G401 (cell line): ENCODE results near the gene ARSG. TPM values are rescaled to one million over a fixed set of nuclear protein-coding genes. Genes with fewer than 3 reads are reported as not detected.
A peak's percentile ranks its signal among the peaks of the same experiment; 100 is the strongest.
"Not testable (repeated sequence)": the region's sequence is repeated elsewhere in the genome, so short reads cannot be mapped to it uniquely, and the experiment has no call there.

Experiments used
- DNase-seq: peaks from one replicate; pipeline ENCODE4 v3.0.0-alpha.2; 2015; ENCODE audit warnings: low spot score
- in situ Hi-C: cut with HindIII; loops from 2 replicates; pipeline ENCODE4 v1.10.0; 2016; ENCODE audit warnings: low sequenced_read_pairs, mixed read lengths
- total RNA-seq: library from RNA; depleted of rRNA; stranded (reverse); fragments of >200 nt; shearing (Covaris generic); gene quantifications from 2 replicates; pipeline ENCODE4 v1.2.3, GENCODE V29; 2014; rRNA removed

The ARSG gene
- total RNA-seq, result 4.3 and 17.3 TPM in 2 replicates

GRCh38 chr17:68290955-68291835 lies at the start of gene ARSG, which contains the start of gene SLC16A6:
Gene ARSG, plus strand, starts transcription at chr17:68291495. Its CDS starts 15,999 bp downstream, at chr17:68307494.
Gene SLC16A6, minus strand, starts transcription at chr17:68291127. Its CDS starts 12,807 bp downstream, at chr17:68278320.
- peak; percentile 75 for DNase-seq
- in situ Hi-C loops, result no loop called here

GRCh38 chr17:68246271-68247028 lies 44.8 kb upstream of the ARSG start:
- DNase-seq, result no peak
- in situ Hi-C loops, result no loop called here

GRCh38 chr17:68247445-68248198 lies 43.7 kb upstream of the ARSG start, which contains the start of gene AMZ2:
Gene AMZ2, plus strand, starts transcription at chr17:68248043. Its CDS starts 2,145 bp downstream, at chr17:68250188.
- in situ Hi-C loops, result no loop called here
- peak; percentile 93 for DNase-seq

- DNase-seq, result peak; percentile 64
- in situ Hi-C loops, result no loop called here
These were observed 43.0 kb upstream of the ARSG start for GRCh38 chr17:68248199-68248825.

GRCh38 chr17:68248891-68249290 lies 42.4 kb upstream of the ARSG start:
- in situ Hi-C loops, result no loop called here
- no peak for DNase-seq

GRCh38 chr17:68249354-68249765 lies 41.9 kb upstream of the ARSG start:
- DNase-seq, result no peak
- in situ Hi-C loops, result no loop called here

GRCh38 chr17:68253426-68253825 lies 37.9 kb upstream of the ARSG start:
- DNase-seq, in situ Hi-C loops: not testable (repeated sequence)

GRCh38 chr17:68255151-68255550 lies 36.1 kb upstream of the ARSG start:
- no peak for DNase-seq
- in situ Hi-C loops, result no loop called here

GRCh38 chr17:68255731-68256538 lies 35.4 kb upstream of the ARSG start:
- no peak for DNase-seq
- in situ Hi-C loops, result no loop called here

- in situ Hi-C loops, DNase-seq: not testable (repeated sequence)
These were observed 34.6 kb upstream of the ARSG start for GRCh38 chr17:68256701-68257100.

GRCh38 chr17:68257934-68258333 lies 33.4 kb upstream of the ARSG start:
- no peak for DNase-seq
- in situ Hi-C loops, result no loop called here

- DNase-seq, in situ Hi-C loops: not testable (repeated sequence)
These were observed 32.2 kb upstream of the ARSG start for GRCh38 chr17:68258890-68259647.

- peak; percentile 55 for DNase-seq
- in situ Hi-C loops, result not testable (repeated sequence)
These were observed 31.7 kb upstream of the ARSG start for GRCh38 chr17:68259648-68259951.

- peak; percentile 69 for DNase-seq
- in situ Hi-C loops, result loop anchor here (10.0 kb wide), 1 partner anchor 205 kb away; no protein-coding TSS in a partner anchor
These were observed 31.1 kb upstream of the ARSG start for GRCh38 chr17:68260051-68260762.

GRCh38 chr17:68262467-68262866 lies 28.8 kb upstream of the ARSG start:
- in situ Hi-C loops, result loop anchor here (10.0 kb wide), 1 partner anchor 202 kb away; no protein-coding TSS in a partner anchor
- not testable (repeated sequence) for DNase-seq

GRCh38 chr17:68263101-68263681 lies 28.1 kb upstream of the ARSG start:
- DNase-seq, result peak; percentile 72
- in situ Hi-C loops, result loop anchor here (10.0 kb wide), 1 partner anchor 202 kb away; no protein-coding TSS in a partner anchor
